ENCODE data around the gene MYO7B.

Gene MYO7B

GRCh38 chr2:127611076-127611925 is 75.8 kb downstream of the MYO7B start:
- DNase-seq (ENCODE audit: low read depth) = no peak
- H3K4me3 ChIP-seq (replicated peaks; ENCODE audit: low read depth, low read length) = no peak overlapping the region
- TF ChIP-seq, protein P1, sequence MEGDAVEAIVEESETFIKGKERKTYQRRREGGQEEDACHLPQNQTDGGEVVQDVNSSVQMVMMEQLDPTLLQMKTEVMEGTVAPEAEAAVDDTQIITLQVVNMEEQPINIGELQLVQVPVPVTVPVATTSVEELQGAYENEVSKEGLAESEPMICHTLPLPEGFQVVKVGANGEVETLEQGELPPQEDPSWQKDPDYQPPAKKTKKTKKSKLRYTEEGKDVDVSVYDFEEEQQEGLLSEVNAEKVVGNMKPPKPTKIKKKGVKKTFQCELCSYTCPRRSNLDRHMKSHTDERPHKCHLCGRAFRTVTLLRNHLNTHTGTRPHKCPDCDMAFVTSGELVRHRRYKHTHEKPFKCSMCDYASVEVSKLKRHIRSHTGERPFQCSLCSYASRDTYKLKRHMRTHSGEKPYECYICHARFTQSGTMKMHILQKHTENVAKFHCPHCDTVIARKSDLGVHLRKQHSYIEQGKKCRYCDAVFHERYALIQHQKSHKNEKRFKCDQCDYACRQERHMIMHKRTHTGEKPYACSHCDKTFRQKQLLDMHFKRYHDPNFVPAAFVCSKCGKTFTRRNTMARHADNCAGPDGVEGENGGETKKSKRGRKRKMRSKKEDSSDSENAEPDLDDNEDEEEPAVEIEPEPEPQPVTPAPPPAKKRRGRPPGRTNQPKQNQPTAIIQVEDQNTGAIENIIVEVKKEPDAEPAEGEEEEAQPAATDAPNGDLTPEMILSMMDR (IDR thresholded peaks at IDR 0.05; ENCODE audit: low read length, missing control alignments) = no peak

DNA sequence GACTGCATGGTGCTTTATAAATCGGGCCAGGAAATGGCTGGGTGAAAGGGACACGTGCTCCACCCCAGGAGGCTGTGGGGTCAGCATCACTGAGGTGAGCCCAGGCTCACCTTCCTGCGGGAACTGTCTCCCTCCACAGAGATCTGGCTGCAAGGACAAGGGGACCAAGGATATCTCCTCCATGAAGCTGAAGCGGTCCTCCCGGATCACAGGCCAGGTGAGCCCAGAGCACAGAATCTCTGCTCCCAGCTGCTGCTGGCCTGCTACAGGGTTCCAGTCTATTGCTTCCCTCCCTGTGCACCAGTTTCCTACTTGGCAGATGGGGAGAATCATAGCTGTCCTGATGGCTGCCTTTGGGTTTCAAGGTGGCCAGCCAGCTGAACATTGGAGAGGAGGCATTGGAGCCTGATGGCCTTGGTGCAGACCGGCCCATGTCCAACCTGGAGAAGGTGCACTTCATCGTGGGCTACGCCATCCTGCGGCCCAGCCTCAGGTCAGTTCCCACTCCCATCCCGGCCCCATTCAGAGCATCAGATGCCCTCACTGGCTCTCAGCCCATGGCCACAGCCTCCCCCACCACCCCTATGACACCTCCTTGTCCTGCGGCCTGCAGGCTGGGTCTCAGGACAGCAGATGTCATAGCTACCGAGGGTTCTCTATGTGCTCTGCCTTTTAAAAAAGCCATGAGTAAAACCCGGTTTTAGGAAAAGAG is 76.8 kb downstream of the MYO7B start:
- no peak overlapping the region for H3K4me3 ChIP-seq (replicated peaks; ENCODE audit: low read depth, low read length)
- DNase-seq (ENCODE audit: low read depth) = no peak
- TF ChIP-seq, protein P1 (IDR thresholded peaks at IDR 0.05; ENCODE audit: low read length, missing control alignments) = no peak

- no peak for DNase-seq (ENCODE audit: low read depth)
- no peak overlapping the region for H3K4me3 ChIP-seq (replicated peaks; ENCODE audit: low read depth, low read length)
- TF ChIP-seq, protein P1 (IDR thresholded peaks at IDR 0.05; ENCODE audit: low read length, missing control alignments) = no peak
Measured at GRCh38 chr2:127614246-127614645, 78.8 kb downstream of the MYO7B start.

- H3K4me3 ChIP-seq (replicated peaks; ENCODE audit: low read depth, low read length) = no peak overlapping the region
- TF ChIP-seq, protein P1 (IDR thresholded peaks at IDR 0.05; ENCODE audit: low read length, missing control alignments) = no peak
- DNase-seq (ENCODE audit: low read depth) = no peak
Measured at GRCh38 chr2:127614731-127615130, 79.2 kb downstream of the MYO7B start.

DNA sequence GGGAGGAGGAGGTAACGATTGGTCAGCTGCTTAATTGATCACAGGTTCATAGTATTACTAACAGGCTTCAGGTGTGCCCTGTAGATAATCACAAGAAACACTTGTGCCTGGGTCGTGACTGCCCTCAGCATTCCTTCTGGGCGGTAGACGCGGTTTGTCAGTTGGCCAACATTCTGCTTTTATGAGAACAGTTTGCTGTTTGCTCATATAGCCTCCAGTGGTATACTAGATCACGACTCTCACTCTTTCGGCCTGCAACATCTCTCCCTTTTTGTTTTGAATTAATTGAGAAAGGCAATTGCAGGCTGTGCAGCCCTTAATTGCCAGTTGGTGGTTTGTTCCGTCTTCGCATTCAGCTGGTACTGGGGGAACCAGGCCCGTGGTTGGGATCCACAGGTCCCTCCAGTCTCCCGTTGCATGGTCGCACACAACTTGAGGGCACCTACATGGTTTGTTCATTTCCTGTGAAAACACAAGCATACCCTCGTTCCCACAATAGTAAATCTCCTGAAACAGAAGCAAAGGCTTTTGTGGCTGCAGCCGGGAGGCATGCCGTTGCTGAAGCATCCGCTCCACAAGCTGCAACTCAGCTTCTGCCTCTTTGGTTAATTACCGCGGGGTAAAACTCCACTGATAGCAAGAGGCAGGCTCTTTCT is 80.2 kb downstream of the MYO7B start:
- TF ChIP-seq, protein P1 (IDR thresholded peaks at IDR 0.05; ENCODE audit: low read length, missing control alignments) = no peak
- H3K4me3 ChIP-seq (replicated peaks; ENCODE audit: low read depth, low read length) = no peak overlapping the region
- no peak for DNase-seq (ENCODE audit: low read depth)

DNA sequence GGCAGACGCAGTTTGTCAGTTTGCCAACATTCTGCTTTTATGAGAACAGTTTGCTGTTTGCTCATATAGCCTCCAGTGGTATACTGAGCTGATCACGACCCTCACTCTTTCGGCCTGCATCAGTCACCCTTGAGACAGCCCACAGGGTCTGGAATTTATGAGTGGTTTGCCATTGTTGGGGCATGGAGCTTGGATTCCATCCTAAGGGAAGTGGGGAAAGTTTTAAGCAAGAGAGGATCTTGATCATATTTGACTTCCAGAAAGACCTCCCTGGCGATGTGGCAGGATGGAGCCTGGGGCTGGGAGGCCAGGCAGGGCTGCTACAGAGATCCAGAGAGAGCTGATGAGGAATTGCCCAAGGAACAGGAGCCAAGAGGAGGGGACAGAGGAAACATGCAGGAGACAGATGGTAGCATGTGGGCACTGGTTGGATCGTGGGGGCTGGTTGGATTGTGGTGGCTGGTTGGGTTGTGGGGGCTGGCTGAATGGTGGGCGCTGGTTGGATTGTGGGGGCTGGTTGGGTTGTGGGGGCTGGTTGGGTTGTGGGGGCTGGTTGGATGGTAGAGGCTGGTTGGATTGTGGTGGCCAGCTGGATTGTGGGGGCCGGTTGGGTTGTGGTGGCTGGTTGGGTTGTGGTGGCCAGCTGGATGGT is 83.2 kb downstream of the MYO7B start:
- no peak for DNase-seq (ENCODE audit: low read depth)
- TF ChIP-seq, protein P1 (IDR thresholded peaks at IDR 0.05; ENCODE audit: low read length, missing control alignments) = no peak
- no peak overlapping the region for H3K4me3 ChIP-seq (replicated peaks; ENCODE audit: low read depth, low read length)
